Measurements from ENCODE around the gene NSUN7.
A peak's percentile ranks its signal among the peaks of the same experiment; 100 is the strongest.

The NSUN7 gene

DNA sequence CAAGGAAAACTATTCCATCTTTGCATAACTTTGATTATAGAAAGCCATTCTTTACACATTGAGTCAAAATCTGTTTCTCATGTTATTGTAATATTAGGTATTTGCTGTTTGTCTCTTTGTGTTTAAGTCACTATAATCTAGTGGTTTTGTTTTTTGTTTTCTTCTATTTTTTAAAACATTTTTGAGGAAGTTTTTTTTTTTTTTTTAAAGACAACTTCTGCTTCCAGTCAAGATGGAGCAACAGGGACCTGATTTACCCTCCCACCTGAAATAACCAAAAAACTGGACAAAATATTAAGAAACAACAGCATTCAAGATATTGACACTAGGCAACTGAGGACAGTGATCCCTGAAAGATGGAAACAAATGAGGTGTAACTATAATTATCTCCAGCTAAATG is 18.4 kb upstream of the NSUN7 start:
- TF ChIP-seq TAF1 (IDR thresholded peaks at IDR 0.05; ENCODE audit: borderline replicate concordance, insufficient read depth, low read length) (no peak), POLR2AphosphoS5 (IDR thresholded peaks at IDR 0.05; ENCODE audit: low read depth, low read length) (no peak), SIN3A (IDR thresholded peaks at IDR 0.05; ENCODE audit: borderline replicate concordance, insufficient read depth, low read length) (no peak), FOXP2 (optimal IDR thresholded peaks at IDR 0.05; ENCODE audit: borderline replicate concordance, extremely low read depth, extremely low read length, insufficient read depth) (no peak), REST (IDR thresholded peaks at IDR 0.05; ENCODE audit: insufficient read depth in 1 of 2, low read depth in 2 of 2, low read length in 2 of 2) (no peak)

GRCh38 chr4:40731792-40732245 is 17.9 kb upstream of the NSUN7 start:
- no peak for TF ChIP-seq POLR2AphosphoS5 (IDR thresholded peaks at IDR 0.05; ENCODE audit: low read depth, low read length)
- TF ChIP-seq SIN3A (IDR thresholded peaks at IDR 0.05; ENCODE audit: borderline replicate concordance, insufficient read depth, low read length) = no peak
- TF ChIP-seq REST (IDR thresholded peaks at IDR 0.05; ENCODE audit: insufficient read depth in 1 of 2, low read depth in 2 of 2, low read length in 2 of 2) = peak in 1 of 2 experiments; percentile 67; a peak in 1 of 4 replicates

GRCh38 chr4:40733752-40734151 is 16.0 kb upstream of the NSUN7 start:
- no peak for TF ChIP-seq REST (IDR thresholded peaks at IDR 0.05; ENCODE audit: insufficient read depth in 1 of 2, low read depth in 2 of 2, low read length in 2 of 2)

- no peak for TF ChIP-seq FOXP2 (optimal IDR thresholded peaks at IDR 0.05; ENCODE audit: borderline replicate concordance, extremely low read depth, extremely low read length, insufficient read depth)
- no peak for TF ChIP-seq TAF1 (IDR thresholded peaks at IDR 0.05; ENCODE audit: borderline replicate concordance, insufficient read depth, low read length)
- no peak for TF ChIP-seq REST (IDR thresholded peaks at IDR 0.05; ENCODE audit: insufficient read depth in 1 of 2, low read depth in 2 of 2, low read length in 2 of 2)
- no peak for TF ChIP-seq SIN3A (IDR thresholded peaks at IDR 0.05; ENCODE audit: borderline replicate concordance, insufficient read depth, low read length)
- TF ChIP-seq POLR2AphosphoS5 (IDR thresholded peaks at IDR 0.05; ENCODE audit: low read depth, low read length) = no peak
These were observed 15.3 kb upstream of the NSUN7 start for GRCh38 chr4:40734497-40734896.

- TF ChIP-seq TAF1 (IDR thresholded peaks at IDR 0.05; ENCODE audit: borderline replicate concordance, insufficient read depth, low read length) = no peak
- TF ChIP-seq POLR2AphosphoS5 (IDR thresholded peaks at IDR 0.05; ENCODE audit: low read depth, low read length) = no peak
- TF ChIP-seq REST (IDR thresholded peaks at IDR 0.05; ENCODE audit: insufficient read depth in 1 of 2, low read depth in 2 of 2, low read length in 2 of 2) = no peak
- no peak for TF ChIP-seq FOXP2 (optimal IDR thresholded peaks at IDR 0.05; ENCODE audit: borderline replicate concordance, extremely low read depth, extremely low read length, insufficient read depth)
- TF ChIP-seq SIN3A (IDR thresholded peaks at IDR 0.05; ENCODE audit: borderline replicate concordance, insufficient read depth, low read length) = no peak
These were observed 12.8 kb upstream of the NSUN7 start for GRCh38 chr4:40736910-40737309.

Data from PFSK-1 (cell line).